Measurements from ENCODE around the gene INTS7.

DNA sequence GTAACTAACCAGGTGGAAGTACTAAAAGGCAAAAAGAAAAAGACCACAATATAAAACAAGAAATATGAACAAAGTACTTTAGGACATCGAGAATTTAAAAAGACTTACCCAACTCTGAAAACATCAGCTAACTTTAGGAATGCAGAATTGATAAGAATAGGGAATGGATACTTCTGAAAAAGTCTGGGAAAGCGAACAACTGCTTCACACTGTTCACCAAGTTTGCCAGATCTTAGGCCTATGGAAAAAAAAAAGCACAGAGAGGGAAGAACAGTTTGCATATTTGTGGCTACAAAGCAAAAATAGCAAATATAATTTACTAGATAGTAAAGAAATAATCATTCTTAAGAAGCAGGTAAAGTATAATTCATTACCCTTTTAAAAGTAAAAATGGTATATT is 14.4 kb downstream of the INTS7 start:
- TF ChIP-seq, protein P1, sequence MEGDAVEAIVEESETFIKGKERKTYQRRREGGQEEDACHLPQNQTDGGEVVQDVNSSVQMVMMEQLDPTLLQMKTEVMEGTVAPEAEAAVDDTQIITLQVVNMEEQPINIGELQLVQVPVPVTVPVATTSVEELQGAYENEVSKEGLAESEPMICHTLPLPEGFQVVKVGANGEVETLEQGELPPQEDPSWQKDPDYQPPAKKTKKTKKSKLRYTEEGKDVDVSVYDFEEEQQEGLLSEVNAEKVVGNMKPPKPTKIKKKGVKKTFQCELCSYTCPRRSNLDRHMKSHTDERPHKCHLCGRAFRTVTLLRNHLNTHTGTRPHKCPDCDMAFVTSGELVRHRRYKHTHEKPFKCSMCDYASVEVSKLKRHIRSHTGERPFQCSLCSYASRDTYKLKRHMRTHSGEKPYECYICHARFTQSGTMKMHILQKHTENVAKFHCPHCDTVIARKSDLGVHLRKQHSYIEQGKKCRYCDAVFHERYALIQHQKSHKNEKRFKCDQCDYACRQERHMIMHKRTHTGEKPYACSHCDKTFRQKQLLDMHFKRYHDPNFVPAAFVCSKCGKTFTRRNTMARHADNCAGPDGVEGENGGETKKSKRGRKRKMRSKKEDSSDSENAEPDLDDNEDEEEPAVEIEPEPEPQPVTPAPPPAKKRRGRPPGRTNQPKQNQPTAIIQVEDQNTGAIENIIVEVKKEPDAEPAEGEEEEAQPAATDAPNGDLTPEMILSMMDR (conservative IDR thresholded peaks at IDR 0.05; ENCODE audit: low read depth, low read length): no peak
- no peak for TF ChIP-seq EZH2 (IDR thresholded peaks at IDR 0.05; ENCODE audit: borderline replicate concordance, low read depth, low read length, poor library complexity, severe bottlenecking)

Data from A673 (cell line).